Stimulated activated CD8-positive, alpha-beta memory T cell treated with anti-CD3 and anti-CD28 coated beads, Interleukin-4, amount 100 ng/mL, for 1 hour (primary cell): ENCODE measurements around the gene FER1L5.

ENCODE experiments used
- DNase-seq, 2 donors: peaks; one replicate each; pipeline ENCODE4 v3.0.0-alpha.2; 2020; ENCODE audit warnings: low read depth in 2 of 2, low spot score in 1 of 2

FER1L5 gene

DNA sequence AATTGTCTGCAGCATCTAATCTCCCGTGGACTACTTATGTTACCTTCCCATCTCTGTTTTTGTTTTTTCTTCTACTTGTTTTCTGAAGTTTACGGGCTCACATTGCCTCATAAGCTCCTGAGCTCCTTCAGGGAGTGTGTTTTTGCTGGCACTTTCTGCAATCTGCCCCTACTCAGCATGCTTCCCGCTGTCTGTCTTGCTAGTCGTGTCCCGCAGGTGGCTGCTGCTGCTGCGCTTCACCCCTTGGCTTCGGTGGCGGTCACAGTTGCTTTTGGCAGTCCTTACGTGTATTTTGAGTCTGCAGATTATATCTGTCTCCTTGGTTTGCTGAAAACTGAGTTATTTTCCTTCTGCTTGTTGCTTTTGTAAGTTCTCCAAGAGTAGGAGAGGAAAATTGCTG lies 37.3 kb downstream of the FER1L5 start:
- DNase-seq, result no peak

DNA sequence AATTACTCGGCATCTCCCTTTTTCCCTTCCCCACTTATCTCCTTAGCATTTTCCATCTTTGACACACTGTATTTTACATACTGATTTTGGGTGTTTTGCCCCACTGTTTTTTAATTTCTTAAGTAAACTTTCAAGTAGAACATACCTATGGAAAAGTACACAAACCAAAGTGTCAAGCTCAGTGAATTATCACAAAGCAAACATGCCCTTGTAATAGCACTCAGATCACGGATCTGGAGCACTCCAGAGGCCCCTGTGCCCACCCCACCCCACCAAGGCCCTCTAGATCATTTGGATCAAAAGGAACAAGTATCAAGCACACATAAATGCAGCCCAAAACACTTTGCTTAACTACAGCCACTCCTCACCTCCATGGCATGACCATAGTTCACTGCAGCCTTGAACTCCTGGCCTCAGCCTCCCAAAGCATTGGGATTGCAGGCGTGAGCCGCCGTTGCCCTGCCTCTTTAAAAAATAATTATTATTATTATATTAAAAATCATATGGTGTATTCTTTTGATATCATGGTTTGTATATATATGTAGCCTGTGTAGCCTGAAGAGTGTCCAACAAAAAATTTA lies 38.1 kb downstream of the FER1L5 start:
- no peak for DNase-seq

DNA sequence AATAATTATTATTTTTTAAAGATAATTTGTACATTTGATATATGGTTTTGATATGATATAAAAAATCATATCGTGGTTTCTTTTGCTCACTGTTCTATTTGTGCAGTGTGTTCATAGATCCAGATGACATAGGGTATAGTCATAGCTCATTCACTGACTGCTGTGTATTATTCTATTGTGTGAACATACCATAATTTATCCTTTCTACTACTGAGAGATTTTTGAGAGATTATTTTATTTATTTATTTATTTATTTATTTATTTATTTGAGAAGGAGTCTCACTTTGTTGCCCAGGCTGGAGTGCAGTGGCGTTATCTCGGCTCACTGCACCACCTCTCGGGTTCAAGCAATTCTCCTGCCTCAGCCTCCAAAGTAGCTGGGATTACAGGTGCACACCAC lies 39.0 kb downstream of the FER1L5 start:
- DNase-seq, result no peak

DNA sequence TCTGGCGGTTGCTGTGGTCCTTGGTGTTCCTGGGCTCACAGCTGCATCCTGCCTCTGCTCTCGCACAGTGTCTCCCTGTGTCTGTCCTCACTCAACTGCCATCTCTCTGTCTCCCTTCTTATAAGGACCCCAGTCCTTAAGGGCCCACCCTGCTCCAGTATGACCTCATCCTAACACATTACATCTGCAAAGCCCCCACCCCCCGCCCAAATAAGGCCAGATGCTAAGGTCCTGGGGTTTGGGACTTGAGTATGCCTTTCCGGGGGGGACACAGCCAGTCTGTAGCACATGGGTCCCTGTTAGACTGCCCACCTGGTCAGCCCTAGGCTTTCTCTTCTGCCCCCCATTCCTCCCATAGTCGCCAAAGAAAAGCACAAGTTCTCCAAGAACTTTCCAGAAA lies 40.7 kb downstream of the FER1L5 start:
- no peak for DNase-seq

DNA sequence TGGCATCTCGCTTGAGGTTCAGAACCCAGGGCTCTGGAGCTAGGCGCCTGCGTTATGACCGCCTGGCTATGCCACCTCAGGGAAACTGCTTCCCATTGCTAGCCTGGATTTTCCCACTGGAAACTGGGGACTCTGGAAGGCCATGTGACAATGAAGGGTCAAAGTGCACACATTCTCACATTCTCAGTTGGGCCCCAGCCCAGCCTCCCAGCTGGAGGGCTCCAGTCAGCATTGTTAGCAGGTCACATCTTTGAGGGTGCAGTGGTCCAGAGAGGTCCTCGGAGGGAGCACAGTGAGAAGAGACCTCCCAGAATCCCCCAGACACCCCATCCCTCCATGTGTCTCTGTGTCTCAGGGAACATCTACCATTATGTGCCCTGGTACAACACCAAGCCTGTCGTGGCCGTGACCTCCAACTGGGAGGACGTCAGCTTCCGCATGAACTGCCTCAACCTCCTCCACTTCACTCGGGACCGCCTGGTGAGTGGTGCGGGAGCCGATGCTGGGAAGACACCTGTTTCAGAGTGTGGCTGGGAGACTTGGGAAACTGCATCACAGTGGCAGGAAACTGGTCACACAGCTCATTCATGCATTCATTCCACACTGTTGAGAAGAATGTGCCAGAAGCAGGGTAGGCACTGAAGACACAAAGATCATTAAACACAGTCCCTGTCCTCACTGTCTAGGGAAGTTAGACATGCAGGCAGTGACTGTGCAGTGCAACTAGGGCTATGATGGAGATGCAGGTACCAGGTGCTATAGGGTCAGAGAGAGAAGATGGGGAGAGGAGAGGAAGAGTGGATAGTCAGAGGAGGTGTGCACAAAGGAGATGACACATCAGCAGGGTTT lies 41.6 kb downstream of the FER1L5 start:
- DNase-seq, result no peak

DNA sequence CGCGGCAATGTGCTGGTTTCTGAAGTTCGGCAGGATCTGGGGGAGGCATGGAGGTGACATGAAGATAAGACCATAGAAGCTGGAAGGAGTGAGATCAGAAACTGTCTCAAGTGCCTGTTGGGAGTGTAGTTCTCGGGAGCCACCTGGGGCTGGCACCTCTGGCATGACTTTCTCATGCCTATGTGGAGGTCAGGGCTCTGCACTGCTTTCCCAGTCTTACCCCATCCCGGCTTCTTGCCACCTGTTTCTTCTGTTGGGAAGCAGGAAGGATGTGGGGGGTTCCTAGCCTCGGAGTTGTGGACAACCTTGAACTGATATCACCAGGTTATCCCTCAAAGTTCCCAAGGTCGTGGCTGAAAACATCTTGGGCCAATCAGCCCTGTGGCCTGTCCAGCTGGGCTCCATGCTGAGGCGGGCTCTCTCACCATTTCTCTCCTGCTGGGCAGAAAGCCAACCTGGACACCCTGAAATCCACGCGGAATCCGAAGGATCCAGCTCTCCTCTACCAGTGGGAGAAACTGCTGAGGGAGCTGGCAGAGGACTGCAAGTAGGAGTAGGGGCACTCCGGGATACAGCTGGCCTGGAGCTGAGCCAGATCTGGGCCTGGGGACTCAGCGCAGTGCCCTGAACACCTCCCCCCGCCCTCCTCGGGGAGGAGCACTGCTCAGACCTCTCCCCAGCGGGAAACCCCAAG lies 42.5 kb downstream of the FER1L5 start:
- DNase-seq, result no peak

DNA sequence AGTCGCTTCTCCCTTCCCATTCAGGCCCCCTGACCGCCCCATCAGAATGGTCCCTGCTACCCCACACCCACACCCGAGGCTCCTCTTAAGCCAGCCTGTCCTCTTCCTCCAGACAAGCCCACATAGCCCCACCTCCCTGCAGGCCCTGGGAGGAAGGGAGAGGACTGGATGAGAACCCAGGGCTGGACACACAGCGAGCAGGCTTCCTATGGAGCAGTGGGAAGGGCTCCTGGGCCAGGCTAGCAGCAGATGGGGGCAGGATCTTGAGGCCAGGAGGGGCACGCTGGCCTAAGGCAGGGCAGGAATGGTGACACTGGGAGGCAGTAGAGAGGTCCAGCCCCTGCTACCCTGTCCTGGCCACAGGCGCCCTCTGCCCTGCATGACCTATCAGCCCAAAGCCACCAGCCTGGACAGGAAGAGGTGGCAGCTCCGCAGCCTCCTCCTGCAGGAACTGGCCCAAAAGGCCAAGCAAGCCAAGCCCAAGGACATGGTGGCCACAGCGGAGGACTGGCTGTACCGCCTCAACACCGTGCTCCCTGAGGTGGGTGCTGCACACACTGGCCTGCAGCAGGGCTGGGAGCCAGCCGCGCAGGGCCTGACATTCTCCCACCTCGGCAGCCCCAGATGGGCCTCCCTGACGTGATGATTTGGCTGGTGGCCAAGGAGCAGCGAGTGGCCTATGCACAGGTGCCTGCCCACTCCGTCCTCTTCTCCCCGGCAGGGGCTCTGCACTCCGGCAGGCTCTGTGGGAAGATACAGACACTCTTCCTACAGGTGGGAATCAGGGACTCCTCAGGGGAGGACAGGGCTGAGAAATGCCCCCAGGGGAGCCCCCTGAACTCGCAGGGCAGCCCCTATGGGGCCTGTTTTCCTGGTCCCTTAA lies 43.3 kb downstream of the FER1L5 start:
- no peak for DNase-seq

DNA sequence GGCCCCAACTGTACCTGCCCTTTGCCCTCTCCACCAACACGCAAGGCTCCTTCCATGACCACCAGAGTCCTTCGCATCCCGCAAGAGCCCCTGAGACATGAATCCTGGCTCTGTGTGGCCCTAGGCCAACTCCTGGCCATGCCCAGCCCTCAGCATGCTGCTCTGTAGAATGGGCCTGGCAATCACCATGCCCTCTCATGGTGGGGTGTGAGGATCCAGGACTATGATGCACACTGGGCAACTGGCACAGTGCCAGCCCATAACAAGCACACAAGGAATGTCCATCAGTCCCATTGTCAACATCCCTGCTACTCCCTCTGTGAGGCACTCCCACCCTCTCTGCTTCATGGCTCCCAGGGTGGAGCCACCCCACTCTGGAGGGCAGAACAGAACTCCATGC lies 44.7 kb downstream of the FER1L5 start:
- no peak for DNase-seq

DNA sequence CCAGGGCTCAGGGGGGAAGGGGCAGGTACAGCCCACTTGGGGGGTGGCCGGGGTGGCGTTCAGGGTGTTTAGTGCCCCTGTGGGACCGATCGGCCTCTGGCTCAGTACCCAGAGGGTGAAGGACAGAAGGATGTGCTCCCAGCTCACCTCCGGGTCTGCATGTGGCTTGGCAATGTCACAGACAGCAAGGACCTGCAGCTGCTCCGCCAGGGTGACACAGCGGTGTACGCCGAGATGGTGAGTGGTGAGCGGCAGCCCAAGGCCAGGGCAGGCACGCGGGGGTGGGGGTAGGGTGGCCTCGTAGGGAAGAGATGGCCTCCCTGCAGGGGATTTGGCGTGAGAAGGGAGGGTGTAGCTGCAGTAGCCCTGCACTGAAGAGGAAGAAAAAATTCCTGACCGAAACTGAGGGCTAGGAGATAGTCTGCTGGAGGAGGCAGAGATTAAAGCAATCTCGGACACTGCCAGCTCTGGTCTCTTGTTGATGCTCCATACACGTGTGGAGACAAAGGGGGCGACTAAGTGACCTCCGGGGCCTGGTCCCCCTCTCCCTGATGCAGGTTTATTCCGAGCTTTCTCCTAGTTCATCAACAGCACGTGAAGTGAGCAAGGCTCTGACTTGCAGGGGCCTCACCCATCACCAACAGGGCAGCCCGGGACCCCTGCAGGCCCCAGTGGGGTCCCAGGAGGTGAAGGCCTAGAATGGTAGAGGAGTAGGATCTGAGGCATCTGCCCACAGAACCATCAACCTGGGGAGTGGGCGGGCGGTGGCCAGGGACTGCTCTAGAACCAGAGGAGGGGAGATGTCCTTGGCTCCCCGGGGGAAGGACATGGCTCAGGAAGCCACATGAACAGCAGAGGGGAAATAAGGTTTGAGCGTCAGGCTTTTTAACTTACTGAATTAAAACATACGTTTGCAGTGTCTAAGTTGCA lies 45.4 kb downstream of the FER1L5 start:
- no peak for DNase-seq

DNA sequence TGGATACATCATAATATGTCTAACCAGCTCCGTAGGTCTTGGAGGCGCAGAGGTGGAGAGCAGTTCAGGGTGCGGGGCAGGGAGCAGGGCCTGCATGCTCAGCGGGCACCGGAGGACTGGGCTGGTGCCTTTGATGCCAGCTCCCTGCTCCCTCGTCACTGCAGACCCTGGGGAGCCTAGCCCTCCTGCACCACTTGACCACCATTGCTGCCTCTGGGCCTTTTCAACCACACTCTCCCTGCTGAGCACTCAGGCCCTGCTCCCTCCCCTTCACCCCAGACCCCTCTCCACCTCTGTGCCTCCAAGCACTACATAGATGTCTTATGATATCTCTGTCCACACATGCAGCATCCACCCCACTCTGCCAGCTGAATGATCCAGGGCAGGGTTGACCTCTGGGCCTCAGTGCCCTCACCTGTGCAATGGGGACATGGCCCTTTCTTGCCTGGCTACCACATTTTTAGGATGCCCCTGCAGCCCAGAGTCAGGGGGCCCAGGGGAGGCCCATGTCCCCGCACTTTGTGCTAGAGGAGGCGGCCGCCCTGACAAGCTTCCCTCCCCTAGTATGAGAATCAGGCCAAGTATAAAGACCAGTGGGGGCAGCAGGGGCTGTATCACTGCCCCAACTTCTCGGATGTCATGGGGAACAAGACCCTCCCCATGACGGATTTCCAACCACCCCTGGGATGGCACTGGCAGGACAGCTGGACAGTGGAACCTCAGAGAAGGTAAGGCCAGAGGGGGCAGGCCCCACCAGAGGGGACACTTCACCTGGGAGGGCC lies 46.3 kb downstream of the FER1L5 start:
- DNase-seq, result no peak

DNA sequence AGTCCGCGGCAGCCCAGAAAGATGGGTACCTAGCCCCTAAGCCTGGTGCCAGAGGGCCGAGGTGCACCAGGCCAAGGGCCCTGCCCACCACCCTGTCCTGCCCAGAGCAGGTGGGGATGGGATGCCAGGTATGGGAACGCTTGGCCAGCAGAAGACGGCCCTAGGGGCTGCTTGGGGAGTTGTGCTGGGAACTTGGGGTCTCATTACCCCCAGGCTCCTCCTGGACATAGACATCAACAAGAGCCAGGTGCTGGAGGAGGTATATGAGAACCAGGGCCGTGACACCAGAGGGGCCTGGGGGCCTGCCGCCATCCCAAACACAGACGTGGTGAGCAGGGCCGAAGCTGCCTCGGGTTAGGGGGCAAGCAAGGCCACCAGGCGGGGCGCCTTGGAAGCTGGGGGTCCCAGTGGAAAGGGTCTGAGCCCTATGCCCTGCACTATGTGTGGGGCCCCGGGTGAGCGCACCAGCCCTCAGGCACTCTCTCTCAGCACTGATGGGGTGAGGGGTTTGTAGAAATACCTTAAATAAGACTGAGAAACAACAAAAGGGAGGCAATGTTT lies 46.9 kb downstream of the FER1L5 start:
- no peak for DNase-seq

DNA sequence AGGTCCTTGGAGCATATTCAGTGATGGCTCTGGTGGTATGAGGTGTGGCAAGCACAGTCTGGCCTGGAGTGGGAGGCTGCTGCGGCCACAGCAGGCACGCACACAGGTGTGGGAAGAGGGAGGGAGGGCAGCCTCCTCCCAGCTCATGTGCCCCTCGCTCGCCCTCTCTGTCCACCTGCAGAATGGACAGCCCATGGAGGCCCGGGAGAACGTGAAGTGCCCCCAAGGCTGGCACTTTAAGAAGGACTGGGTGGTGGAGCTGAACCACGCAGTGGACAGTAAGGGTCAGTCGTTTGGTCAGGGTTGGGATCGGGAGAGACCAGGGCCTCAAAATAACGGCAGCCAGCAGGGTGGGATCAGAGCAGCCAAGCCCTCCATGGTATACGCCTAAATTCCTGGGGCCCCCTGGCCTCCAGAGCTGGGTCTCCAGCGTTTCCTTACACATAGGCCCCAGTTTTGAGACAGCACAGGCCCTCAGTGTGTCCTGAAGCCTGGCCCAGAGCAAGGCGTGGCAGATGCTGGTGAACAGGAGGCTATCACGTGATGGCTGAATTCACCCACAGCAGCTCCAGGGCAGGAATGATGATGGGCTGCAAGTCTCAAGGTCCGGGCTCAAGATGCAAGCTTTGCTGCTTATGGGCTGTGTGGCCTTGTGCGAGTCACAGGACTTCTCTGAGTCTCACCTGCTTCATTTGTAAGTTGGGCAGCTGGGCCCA lies 47.9 kb downstream of the FER1L5 start:
- DNase-seq, result no peak

DNA sequence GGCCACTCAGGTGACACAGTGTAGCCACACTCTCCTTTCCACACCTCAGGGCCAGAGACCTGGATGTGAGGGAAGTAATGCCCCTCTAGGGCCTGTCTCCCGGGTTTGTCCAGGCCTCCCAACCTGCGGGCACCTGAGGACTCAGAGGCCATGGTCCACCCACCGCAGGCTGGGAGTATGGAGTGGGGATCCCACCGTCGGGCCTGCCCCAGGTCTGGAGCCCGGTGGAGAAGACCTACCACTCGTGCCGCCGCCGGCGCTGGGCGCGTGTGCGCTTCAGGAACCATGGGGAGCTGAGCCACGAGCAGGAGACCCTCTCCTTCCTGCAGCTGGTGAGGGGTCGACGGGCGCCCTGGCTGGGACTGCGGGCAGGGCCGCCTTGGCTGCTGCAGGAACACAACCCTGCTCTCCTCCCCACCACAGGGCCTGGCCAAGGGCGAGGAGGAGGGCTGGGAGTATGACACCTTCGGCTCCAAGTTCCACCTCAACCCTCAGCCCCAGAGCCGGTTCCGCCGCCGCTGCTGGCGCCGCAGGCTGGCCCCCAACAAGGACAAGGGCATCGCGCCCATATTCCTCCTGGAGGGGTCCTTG lies 48.6 kb downstream of the FER1L5 start:
- DNase-seq, result no peak

DNA sequence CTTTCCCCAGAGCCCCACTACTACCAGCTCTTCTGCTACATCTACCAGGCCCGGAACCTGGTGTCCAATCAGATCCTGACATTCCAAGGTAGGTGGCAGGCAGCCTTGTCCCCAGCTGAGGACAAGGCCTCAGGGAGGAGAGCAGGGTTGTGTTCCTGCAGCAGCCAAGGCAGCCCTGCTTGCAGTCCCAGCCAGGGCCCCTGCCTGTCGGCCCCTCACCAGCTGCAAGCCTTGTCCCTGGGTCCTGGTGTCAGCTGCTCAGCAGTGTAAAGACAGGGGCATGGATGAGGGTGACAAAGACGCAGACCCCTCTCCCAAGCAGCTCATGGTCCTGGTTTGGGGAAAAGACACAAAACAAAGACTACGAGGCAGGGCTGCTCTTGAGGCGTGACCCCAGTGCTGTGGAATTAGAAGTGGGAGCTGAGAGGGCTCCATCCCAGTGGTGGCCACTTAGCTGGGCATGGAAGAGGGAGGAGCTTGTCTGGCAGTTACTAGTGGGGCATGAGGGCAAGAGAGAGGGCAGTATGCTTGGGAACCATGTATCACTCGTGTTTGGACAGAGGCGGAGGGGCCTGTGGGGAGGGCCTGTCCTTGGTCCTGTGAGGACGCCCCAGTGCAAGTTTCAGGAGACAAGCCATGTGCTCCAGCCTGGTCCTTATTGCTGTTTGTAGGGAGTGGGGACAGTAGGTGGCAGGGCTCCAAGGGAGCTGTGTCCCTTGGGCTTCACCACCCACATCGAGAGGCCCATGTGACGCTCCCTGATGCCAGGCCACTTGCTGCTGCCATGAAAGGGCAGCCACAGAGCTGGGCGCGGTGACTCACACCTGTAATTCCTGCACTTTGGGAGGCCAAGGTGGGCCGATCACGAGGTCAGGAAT lies 49.8 kb downstream of the FER1L5 start:
- DNase-seq, result no peak

DNA sequence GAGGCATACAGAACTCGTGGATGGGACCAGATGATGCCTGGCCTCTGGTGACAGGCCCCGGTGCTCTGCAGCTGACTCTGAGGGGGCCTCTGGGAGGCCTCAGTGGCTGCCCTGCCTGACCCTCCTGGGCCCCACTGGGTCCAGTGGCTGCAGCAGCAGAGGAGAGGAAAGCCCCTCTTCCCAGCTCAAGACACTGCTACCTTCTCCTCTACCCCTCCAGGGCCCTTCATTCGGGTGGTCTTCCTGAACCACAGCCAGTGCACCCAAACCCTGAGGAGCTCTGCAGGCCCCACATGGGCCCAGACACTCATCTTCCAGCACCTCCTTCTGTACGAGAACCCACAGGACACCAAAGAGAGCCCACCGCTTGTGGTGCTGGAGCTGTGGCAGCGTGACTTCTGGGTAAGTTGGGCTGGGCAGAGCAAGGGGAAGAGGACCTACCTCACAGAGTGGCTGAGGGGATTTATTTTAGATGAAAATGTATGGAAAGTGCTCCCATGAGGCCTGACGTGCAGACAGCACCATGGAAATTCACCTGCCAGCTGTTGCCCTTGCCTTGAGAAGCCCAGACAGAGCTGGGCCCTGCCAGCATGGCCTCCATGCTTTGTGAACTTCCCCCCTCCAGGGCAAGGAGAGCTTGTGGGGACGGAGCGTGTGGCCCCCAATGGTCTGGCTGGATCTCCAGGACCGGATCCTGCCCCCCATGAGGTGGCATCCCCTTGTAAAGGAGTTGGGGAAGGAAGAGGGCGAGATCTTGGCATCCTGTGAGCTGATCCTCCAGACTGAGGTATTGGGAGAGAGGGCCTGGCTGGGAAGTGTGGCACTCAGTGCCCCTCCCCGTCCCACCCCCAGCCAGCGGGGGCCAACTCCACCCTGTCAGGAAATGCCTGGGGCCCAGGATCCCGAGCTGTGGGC lies 51.0 kb downstream of the FER1L5 start:
- no peak for DNase-seq

DNA sequence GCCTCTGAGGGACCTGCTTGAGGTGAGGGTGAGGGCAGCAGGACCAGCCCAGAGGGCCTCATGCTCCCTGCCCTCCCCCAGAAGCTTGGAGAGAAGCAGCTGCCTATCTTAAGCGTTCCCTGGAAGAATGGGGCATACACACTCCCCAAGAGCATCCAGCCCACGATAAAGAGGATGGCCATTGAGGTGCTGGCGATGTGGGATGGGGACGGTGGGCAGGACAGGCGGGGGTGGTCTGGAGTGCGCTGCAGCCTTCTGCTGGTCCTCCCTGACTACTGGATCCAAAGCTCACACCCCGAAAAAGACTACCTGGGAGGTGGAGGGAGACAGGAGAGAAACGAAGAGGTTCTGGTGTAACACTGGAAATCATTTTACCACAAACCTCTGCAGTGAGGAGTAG lies 51.7 kb downstream of the FER1L5 start:
- no peak for DNase-seq
